Left ventricle myocardium superior (tissue), 1 donor: ENCODE data around the gene ITGB5. TPM values are rescaled to one million over a fixed set of nuclear protein-coding genes. Genes with fewer than 3 reads are reported as not detected.
A peak's percentile ranks its signal among the peaks of the same experiment; 100 is the strongest.

Experiments
- ATAC-seq: fragments of 200-7000 bp; cut with Tn5 transposase; one replicate; pipeline ENCODE4 v1.9.1; 2020; ENCODE audit warnings: mild to moderate bottlenecking, moderate library complexity
- DNase-seq: peaks from one replicate; pipeline ENCODE4 v3.0.0-alpha.2; 2020
- intact Hi-C: fragments of 100-400 bp; cut with micrococcal nuclease; formaldehyde crosslinking; loops from one replicate; pipeline ENCODE4 v1.11.0; 2022
- total RNA-seq: library from RNA; stranded (reverse); fragmentation: NEBNext Ultra II Directional; extraction: Animal tissue kit (Norgen Biotek cat#: 25700); gene quantifications from one replicate; pipeline ENCODE4 v1.2.1, GENCODE V29; 2021
- donor health status: DM: no; HTN: yes; CAD: no; lungs with severe emphysema.

The ITGB5 gene
- total RNA-seq, 1 donor from 2014 or later: 109 TPM

DNA sequence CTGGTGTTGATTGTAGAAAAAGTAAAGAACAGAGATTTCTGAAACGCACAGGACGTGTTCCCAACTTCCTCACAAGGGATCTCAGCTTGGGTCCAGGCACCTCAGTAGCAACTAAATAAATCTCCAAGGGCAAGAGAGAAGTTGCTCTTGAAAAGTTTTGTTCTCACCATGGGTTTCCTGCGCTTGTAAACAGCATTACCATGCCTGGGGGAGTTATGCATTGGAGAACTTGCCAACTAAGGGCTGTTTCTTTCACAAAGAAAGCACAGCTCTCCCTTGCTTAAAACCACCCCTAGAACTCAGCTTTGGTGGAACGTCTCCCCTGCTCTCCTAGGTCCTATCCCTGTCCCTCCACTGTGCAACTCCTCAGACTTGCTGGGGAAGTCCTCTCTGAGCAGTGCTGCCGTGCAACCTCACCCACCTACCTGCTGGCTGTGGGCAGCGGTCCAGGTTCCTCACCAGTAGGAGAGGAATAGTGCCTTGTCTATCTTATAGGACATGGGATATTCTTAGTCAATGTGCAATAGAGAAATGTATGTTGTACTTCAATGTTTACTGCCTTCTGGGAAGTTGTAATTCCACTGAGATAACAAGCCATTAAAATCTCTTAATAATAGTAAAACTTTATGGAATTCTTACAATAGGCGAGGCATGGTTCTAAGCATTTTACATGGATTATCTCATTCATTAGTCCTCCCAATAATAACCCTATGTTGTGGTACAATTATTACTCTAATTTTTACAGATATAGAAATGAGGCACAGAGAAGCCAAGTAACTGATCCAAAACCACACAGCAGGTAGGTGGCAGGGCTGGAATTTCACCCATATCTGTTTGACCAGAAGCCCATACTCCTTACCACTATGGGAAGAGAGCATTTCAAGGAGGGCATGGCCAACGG, 105.4 kb downstream of the ITGB5 start:
- intact Hi-C loops: no loop called here
- DNase-seq: peak; percentile 46
- no peak for ATAC-seq

DNA sequence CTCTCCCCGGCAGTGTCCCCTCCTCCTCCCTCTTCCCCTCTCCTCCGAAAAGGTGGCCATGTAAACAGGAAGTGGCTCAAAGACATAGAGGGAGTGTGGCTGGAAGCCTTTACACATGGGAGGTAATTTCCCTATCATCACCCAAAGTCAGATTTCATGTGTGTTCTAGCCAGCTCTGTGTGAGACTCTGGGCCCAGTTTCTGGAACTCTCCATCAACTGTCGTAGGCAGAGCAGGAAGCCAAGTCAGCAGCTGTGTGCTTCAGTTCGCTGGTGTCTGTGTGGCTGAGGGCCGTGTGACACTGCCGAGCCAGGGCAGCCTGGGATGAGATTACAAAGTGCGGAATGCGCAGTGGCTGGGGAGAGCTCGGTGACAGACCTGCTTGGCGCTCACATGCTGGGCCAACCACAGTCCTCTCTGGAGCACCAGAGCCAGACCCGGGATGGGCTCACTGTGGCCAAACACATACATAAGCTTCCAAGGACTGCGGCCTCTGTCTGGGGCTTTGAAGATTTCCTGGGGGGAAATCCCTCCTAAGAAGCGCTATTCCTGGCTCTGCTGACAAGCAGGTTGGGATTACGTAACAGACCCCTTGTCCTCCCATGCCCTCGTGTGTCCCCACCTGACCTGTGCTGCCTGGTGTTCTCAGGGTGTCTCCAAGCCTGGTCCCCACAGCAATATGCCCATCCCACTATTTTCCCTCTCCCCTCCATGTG, 106.2 kb downstream of the ITGB5 start:
- DNase-seq (peak; percentile 91), ATAC-seq (peak; percentile 89)
- intact Hi-C loops: no loop called here

DNA sequence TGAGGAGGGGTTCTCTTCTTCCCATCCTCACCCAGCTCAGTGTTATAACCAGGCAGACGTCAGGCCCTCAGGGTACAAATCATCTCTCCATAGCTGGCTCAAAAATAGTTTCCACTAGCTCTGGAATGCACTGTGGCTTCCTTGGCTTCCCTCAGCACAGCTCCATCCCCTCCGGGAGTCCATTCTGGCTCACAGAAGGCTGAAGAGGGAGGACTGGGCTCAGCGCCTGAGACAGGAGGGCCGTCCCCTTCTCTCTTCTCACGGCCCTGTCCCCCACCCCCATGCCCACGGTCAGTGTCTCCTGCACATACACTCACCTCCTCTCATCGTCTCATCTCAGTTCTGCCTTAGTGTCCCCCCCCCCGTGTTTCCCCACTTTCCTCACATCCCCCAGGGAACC, 106.8 kb downstream of the ITGB5 start:
- intact Hi-C loops: no loop called here
- ATAC-seq: peak; percentile 83
- peak; percentile 84 for DNase-seq

DNA sequence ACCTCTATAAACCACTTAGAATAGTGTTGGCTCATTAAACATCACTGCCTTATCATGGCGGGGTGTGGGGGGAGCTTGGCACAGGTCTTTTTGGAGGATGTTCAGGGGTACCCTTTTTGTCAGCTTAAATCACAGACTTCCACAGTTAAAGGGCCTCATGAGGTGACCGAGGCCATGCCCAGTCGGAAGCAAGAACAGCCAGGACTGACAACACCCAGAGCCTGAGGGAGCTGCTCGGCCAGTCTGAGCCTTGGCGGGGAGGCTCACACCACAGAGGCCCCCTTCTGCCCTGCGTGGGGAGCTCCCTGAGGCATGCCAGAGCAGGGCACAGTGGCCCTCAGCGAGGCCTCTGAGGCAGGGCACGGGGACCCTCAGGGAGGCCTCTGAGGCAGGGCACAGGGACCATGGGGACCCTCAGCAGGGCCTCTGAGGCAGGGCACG, 107.4 kb downstream of the ITGB5 start:
- DNase-seq (peak; percentile 42), ATAC-seq (peak; percentile 1)
- intact Hi-C loops: no loop called here

DNA sequence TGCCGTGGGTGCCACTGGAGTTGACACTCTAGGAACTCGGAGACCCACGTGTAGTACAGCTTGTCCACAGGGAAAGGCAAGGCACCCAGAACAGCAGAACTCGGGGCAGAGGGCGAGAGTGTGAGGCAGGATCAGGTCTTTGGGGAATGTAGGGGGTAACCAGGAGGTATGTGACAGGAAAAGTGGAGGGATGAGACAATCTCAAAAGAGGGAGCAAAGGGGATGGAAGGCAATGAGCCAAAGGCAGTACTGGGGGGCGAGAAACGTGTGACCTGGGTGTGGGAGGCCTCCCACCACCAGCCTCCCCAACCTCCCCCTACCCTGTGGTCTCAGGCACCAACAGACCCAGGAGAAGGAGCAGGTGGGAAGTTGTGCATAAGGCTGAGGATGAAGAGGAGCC, 108.0 kb downstream of the ITGB5 start:
- DNase-seq (no peak), ATAC-seq (no peak)
- intact Hi-C loops: no loop called here

DNA sequence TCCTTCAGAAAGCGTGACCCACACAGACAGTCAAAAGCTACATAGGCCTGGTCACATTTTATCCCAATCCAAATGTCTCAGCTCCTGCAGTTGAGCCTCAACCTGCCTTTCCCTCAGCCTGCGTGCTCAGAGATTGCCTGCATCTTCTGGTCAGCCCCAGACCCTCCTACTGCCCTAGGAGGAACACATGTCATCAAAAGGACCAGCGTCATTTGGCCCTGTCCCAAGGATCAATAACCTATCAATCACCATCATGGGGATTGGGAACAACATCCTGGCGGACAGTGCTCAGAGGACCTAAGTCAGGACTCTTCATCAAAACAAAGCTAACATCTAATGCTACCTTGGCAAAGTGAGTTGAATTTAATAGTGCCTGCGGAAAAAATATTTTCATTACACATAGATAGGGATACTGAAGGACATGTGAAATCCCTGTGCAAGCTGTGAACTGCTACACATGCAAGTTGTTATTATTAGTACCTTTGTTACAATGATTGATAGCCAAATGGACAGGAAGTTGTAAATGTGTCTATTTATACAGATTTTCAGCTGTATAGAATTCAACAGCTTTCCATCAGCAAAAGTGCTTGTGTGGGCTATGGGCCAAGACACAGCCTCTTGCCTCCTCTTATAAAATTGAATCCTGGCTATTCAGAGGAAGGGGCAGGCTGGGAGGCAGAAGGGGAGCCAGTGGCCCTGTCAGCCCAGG, 109.2 kb downstream of the ITGB5 start:
- intact Hi-C loops: no loop called here
- ATAC-seq: no peak
- no peak for DNase-seq

DNA sequence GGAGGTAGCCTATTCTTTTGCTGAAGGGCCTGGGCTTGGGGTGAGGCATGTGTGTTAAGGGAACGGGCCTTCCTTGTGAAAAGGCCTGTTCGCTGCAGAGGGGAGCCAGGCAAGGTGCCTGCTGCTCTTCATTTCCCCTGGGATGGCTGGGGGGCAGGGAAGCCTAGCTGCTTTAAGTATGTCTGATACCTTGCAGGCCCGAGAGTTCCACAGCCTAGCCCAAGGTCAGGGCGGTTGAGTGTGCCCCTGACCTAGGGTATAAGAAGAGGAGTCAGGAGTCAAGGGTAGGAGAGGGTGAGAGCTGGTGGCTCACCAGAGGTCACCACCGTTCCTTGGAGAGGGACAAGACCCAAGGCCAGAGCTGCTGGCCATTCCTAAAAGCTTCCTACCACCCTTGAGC, 110.3 kb downstream of the ITGB5 start:
- intact Hi-C loops: no loop called here
- ATAC-seq (no peak), DNase-seq (no peak)

DNA sequence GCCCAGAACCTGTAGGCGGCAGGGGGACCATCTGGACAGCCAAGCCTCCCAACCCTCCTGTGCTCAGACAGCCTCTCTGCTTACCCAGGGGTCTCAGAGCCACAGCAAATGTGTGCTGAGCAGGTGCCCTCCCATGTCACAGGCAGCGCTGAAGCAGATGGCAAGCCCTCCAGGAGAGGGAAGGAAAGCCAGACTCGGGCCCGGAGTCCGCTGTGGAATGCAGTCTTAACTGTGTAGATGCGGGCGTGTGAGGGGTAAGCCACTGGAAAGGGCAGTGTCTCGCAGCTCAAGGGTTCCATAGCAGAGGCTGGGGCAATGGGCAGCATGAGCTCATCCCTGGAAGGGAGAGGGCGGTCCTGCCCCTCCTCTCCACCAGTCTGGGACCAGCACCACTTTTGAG, 111.3 kb downstream of the ITGB5 start:
- intact Hi-C loops: no loop called here
- DNase-seq: no peak
- no peak for ATAC-seq

DNA sequence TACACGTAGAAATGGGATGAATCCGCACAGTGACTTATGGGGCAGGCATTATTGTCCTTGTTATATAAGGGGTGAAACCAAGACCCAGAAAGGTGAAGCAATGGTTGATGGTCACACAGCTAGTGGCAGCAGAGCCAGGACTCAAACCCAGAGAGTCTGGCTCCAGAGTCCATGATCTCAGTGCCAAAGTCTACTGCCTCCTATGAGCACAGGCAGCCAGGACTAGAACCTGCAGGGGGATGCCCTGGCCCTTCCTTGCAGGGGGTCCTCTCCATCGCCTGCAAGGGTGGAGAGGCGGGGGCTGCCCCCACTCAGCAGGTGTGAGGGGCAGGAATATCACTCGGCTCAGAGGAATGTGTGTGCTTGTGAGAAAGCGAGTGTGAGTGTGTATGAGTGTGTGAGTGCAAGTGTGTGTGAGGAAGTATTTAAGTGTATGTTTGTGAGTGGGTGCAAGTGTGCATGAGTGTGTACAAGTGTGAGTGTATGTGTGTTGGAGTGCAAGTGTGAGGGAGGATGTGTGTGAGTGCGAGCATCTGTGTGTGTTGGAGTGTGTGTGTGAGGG, 112.2 kb downstream of the ITGB5 start:
- DNase-seq: no peak
- no peak for ATAC-seq
- intact Hi-C loops: loop anchor here (5.0 kb wide), 1 partner anchor 112 kb away; the partner anchor contains the start of gene ITGB5

DNA sequence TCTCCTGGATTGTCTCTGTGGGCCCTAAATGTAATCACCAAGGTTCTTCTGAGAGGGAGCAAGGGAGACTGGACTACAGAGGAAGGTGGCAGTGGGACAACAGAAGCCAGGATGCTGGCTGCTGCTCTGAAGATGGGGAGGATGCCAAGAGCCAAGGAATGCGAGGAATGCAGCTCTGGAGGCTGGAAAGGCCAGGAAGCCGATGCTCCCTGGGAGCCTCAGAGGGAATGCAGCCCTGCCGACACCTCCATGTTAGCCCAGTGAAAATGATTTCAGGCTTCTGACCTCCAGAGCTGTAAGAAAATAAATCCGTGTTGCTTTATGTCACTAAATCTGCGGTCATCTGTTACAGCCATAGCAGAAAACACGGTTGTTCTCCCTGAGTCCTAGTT, 112.8 kb downstream of the ITGB5 start:
- intact Hi-C loops: loop anchor here (5.0 kb wide), 1 partner anchor 113 kb away; the partner anchor contains the start of gene ITGB5
- peak; percentile 70 for DNase-seq
- peak; percentile 51 for ATAC-seq

DNA sequence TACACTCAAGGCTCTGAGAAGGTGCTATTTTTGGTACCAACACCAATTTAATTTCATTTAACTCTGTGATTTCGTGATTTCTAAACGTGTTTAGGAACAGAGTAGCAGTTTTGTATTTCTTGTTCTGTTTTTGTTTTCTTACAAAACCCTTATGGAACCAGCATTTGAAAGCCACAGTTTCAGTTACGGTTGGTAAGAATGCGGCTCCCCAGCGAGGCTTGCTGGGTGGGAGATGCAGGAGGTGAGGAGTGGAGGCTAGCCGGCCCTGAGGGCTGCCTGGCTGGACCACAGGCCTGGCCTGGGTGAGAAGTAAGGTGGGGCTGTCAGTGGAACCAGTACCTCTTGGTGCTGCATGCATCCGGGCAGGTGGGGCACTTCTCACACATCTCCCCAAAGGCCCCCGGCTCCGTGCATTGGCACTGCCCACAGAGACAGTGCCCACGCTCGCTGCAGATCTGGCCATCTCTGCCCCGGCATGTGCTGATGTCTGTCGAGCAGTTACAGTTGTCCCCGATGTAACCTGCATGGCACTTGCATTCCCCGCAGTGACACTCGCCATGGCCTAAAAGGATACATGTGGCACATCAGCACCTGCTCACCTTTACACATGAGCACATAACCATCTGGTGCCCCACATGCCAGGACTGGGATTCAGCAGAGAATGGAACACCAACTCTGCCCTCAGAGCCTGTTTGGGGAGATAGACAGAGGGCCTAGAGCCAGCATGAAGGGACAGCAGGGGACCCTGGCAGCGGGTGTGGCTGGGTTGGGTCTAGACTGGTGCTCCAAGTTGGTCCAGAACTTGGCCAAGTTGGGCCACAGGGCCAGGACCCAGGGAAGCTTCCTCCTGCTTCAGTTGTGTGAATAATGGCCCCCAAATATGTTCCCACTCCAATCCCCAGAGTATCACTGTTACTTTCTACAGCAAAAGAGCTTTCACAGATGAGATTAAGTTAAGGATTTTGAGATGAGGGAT, 113.5 kb downstream of the ITGB5 start:
- no peak for ATAC-seq
- intact Hi-C loops: loop anchor here (5.0 kb wide), 1 partner anchor 114 kb away; the partner anchor contains the start of gene ITGB5
- no peak for DNase-seq

DNA sequence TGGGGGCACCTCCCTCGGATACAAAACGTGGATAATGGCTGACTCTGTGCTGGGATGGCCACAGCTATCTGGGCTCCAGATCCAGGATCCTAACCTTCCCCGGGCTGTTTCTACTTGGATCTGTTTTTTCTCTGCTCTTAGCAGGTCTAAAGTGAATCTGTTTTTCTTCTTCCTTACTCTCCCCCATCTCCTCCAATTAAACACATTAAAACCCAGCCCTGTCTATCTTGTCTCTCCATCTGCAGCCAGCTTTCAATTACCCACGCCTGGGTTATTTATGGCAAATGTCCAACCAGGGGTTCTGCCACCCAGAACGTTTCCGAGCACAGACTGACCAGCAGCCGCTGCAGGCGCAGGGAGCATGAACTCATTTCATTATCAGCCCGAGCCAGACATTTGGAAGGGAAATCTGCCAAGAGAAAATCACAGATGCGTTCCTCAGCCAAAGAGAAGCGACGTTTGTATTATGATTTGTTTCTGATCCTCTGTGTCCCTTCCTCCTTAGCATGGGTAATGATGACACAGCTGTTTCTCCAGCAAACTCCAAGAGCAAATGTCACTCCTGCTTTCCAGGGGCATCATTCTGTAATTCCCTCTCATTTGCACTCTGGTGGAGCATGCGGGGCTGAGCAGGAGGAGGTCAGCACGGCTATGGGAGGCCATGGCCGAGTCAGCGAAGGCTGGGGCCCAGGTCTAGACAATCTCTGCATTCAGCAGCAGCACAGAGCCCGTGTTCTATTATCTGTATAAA, 114.9 kb downstream of the ITGB5 start:
- ATAC-seq (peak; percentile 60), DNase-seq (peak; percentile 65)
- intact Hi-C loops: loop anchor here (5.0 kb wide), 1 partner anchor 115 kb away; the partner anchor contains the start of gene ITGB5

DNA sequence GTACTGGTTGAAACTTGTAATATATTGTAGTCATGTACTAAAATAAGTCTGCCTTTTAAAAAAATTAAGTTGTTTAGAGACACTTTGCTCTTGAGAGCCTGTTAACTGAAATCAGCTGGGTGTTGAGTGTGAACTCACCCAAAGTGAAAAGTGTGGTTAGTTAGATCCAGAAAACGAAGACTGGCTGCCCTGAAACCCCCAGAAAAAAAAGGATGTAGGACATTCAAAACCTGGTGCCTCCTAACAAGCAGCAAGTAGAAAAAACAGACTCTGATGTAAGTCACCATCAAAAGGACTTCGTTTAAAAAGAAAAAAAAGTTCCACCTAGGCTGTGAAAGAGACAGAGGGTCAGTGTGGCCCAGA, 116.1 kb downstream of the ITGB5 start:
- ATAC-seq: no peak
- intact Hi-C loops: loop anchor here (5.0 kb wide), 1 partner anchor 116 kb away; the partner anchor contains the start of gene ITGB5
- no peak for DNase-seq

DNA sequence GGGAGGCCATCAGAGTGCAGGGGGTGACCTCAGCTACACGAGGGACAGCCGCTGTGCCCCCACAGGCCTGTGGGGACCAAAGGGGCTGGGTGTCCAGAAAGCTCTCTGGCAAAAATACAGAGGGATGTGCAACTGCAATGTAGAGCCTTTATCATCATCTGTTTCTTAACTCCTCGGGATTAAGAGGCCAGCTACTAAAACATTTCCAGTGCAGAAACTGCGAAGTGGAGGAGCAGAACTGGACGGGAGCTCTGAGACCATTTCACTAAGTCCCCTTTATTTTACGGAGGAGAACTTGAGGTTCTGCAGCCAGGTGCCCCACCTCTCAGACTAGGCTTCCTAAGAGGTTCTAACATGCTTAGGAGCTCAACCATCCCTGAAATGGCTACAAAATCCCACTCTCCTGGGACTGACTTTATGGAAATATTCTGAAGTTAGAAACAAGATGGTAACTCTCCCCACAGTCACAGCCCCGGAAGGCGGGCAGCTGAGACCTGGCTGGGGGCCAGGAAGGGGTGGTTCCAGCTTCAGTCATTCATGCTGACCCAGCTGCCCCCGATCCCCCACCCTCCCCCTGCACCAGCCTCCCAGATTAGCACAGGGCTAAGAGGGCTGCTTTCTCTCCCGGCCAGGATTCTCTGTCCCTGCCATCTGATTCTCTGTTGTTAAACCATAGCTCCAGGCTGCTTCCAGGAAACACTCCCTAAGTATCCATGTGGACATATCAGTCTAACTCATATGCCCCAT, 116.7 kb downstream of the ITGB5 start:
- intact Hi-C loops: loop anchor here (5.0 kb wide), 1 partner anchor 117 kb away; the partner anchor contains the start of gene ITGB5
- ATAC-seq (peak; percentile 75), DNase-seq (peak; percentile 83)

DNA sequence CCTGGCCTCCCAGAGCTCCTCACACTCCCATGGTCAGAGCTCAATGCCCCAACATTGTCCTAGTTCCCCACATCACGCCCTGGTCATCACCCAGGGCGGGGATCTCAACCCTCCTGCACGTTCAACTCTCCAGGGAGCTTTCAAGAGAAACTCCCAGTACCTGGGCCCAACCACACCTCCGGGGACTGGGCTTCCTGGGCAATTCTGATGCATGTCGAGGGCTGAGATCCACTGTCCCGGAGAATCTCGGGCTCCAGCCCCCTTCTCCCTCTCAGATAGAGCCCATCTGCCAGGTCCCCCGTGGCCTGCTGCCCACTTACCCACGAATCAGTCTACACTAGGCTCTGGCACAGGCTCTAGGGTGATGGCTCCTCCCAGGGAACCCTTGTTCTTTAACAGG, 117.7 kb downstream of the ITGB5 start:
- no peak for ATAC-seq
- intact Hi-C loops: no loop called here
- DNase-seq: no peak

DNA sequence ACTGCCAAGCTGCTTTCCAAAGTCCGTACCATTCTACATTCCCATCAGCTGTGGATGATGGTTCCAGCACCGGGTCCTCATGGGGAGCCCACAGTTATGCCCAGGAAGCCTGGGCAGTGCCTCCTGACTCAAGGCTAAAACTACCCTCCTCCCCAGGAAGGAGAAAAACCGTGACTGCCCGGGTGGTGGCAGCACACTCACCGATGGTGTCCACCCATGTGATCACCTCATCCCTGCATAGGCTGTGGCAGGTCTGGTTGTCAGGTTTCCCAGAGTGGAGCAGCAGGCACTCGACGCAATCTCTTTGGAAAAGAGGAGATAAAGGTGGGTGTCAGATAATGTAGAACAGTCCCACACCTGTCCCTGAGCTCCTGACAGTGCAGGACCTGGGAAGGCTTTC, 118.4 kb downstream of the ITGB5 start:
- peak; percentile 18 for ATAC-seq
- intact Hi-C loops: no loop called here
- no peak for DNase-seq

DNA sequence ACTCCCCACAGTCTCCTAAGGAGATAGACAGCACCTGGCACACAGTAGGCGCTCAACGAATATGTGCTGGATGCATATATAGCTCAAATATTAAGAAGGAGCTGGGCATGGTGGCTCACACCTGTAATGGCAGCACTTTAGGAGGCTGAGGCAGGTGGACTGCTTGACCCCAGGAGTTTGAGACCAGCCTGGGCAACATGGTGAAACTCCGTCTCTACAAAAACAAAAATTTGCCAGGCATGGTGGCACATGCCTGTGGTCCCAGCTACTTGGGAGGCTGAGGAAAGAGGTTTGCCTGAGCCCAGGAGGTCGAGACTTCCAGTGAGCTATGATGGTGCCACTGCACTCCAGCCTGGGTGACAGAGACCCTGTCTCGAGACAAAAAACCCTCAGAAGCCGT, 119.5 kb downstream of the ITGB5 start:
- DNase-seq (no peak), ATAC-seq (no peak)
- intact Hi-C loops: no loop called here
